WTC11 (cell line): ENCODE results near the gene NET1. TPM values are rescaled to one million over a fixed set of nuclear protein-coding genes. Genes with fewer than 3 reads are reported as not detected.

Source experiments
- ATAC-seq: fragments of 200-7000 bp; cut with Tn5 transposase; 2 replicates; pipeline ENCODE4 v1.10.0; 2021; ENCODE audit warnings: mild to moderate bottlenecking, moderate library complexity
- CTCF ChIA-PET: fragments of 300-600 bp; sonication (Branson Sonifier 250); formaldehyde crosslinking; loops from one replicate; lab custom pipeline; 2021; ENCODE audit warnings: antibody characterized with exemption; lab: Charles Lee
- POLR2A ChIA-PET: fragments of 350-600 bp; sonication (Branson Sonifier 250); formaldehyde crosslinking; loops from one replicate; lab custom pipeline; 2021; ENCODE audit warnings: antibody characterized with exemption; lab: Charles Lee
- DNase-seq: peaks from one replicate; pipeline ENCODE4 v3.0.0; 2021; ENCODE audit warnings: low spot score
- H3K27ac Mint-ChIP-seq: 2 replicates; pipeline ENCODE4 v1.8.0; 2021; ENCODE audit warnings: mixed read lengths
- H3K27me3 Mint-ChIP-seq: 2 replicates; pipeline ENCODE4 v1.8.0; 2021; ENCODE audit warnings: low read depth, mild to moderate bottlenecking, moderate library complexity, mixed read lengths
- H3K36me3 Mint-ChIP-seq: 2 replicates; pipeline ENCODE4 v1.8.0; 2021; ENCODE audit warnings: mixed read lengths
- H3K4me1 Mint-ChIP-seq: 2 replicates; pipeline ENCODE4 v1.8.0; 2022; ENCODE audit warnings: mixed read lengths
- H3K4me3 Mint-ChIP-seq: 2 replicates; pipeline ENCODE4 v1.8.0; 2021; ENCODE audit warnings: mild to moderate bottlenecking, moderate library complexity, mixed read lengths
- H3K9me3 Mint-ChIP-seq: 2 replicates; pipeline ENCODE4 v1.8.0; 2021; ENCODE audit warnings: mixed read lengths
- AR ChIP-seq: fragments of 250-450 bp; sonication (Bioruptor Pico); IDR thresholded peaks from 2 replicates; pipeline ENCODE4 v1.9.0; 2021; ENCODE audit warnings: mild to moderate bottlenecking
- CBFB ChIP-seq: sonication (generic); formaldehyde crosslinking; IDR thresholded peaks from 2 replicates; pipeline ENCODE4 v1.8.1; 2022; ENCODE audit warnings: mild to moderate bottlenecking, low read depth, missing genetic modification reagents
- E2F1 ChIP-seq: sonication (generic); formaldehyde crosslinking; IDR thresholded peaks from 2 replicates; pipeline ENCODE4 v1.8.0; 2022; ENCODE audit warnings: mild to moderate bottlenecking, missing genetic modification reagents
- FOXK1 ChIP-seq: sonication (generic); formaldehyde crosslinking; IDR thresholded peaks from 2 replicates; pipeline ENCODE4 v1.8.0; 2022; ENCODE audit warnings: mild to moderate bottlenecking, moderate library complexity, missing genetic modification reagents
- IRF1 ChIP-seq: sonication (generic); formaldehyde crosslinking; IDR thresholded peaks from 2 replicates; pipeline ENCODE4 v1.8.0; 2023; ENCODE audit warnings: missing genetic modification reagents
- JAZF1 ChIP-seq: fragments of 250-450 bp; sonication (Bioruptor Pico); IDR thresholded peaks from 2 replicates; pipeline ENCODE4 v1.9.0; 2021; ENCODE audit warnings: moderate library complexity, mild to moderate bottlenecking, inconsistent platforms
- MLX ChIP-seq: sonication (generic); formaldehyde crosslinking; IDR thresholded peaks from 2 replicates; pipeline ENCODE4 v1.8.1; 2023; ENCODE audit warnings: mild to moderate bottlenecking, missing genetic modification reagents, moderate library complexity
- NFATC4 ChIP-seq: fragments of 250-450 bp; sonication (Bioruptor Pico); IDR thresholded peaks from 2 replicates; pipeline ENCODE4 v1.9.0; 2021; ENCODE audit warnings: mild to moderate bottlenecking
- PREB ChIP-seq: sonication (generic); formaldehyde crosslinking; IDR thresholded peaks from 2 replicates; pipeline ENCODE4 v1.8.1; 2022; ENCODE audit warnings: mild to moderate bottlenecking, missing genetic modification reagents, moderate library complexity, borderline replicate concordance
- SMAD3 ChIP-seq: sonication (generic); formaldehyde crosslinking; IDR thresholded peaks from 2 replicates; pipeline ENCODE4 v1.8.0; 2022; ENCODE audit warnings: missing genetic modification reagents, mild to moderate bottlenecking, borderline replicate concordance
- TEAD4 ChIP-seq: sonication (generic); formaldehyde crosslinking; IDR thresholded peaks from 2 replicates; pipeline ENCODE4 v1.8.0; 2022; ENCODE audit warnings: mild to moderate bottlenecking, missing genetic modification reagents
- TP53 ChIP-seq: sonication (generic); formaldehyde crosslinking; IDR thresholded peaks from 2 replicates; pipeline ENCODE4 v1.8.1; 2023; ENCODE audit warnings: mild to moderate bottlenecking, missing genetic modification reagents
- ZMAT4 ChIP-seq: fragments of 250-450 bp; sonication (Bioruptor Pico); IDR thresholded peaks from 2 replicates; pipeline ENCODE4 v1.9.0; 2021; ENCODE audit warnings: mild to moderate bottlenecking
- ZNF263 ChIP-seq: sonication (generic); formaldehyde crosslinking; IDR thresholded peaks from 2 replicates; pipeline ENCODE4 v1.8.1; 2022; ENCODE audit warnings: low read depth, mild to moderate bottlenecking, moderate library complexity, missing genetic modification reagents
- ZNF281 ChIP-seq: sonication (generic); formaldehyde crosslinking; IDR thresholded peaks from 2 replicates; pipeline ENCODE4 v1.8.0; 2023; ENCODE audit warnings: mild to moderate bottlenecking, missing genetic modification reagents
- ZNF396 ChIP-seq: fragments of 250-450 bp; sonication (Bioruptor Pico); IDR thresholded peaks from 2 replicates; pipeline ENCODE4 v1.8.0; 2021; ENCODE audit warnings: mild to moderate bottlenecking, moderate library complexity, borderline replicate concordance
- ZNF423 ChIP-seq: fragments of 250-450 bp; sonication (Bioruptor Pico); IDR thresholded peaks from 2 replicates; pipeline ENCODE4 v2.1.2; 2022; ENCODE audit warnings: mild to moderate bottlenecking, moderate library complexity
- ZNF425 ChIP-seq: fragments of 250-450 bp; sonication (Bioruptor Pico); conservative IDR thresholded peaks from 2 replicates; pipeline ENCODE4 v1.9.0; 2021; ENCODE audit warnings: mild to moderate bottlenecking
- ZNF512 ChIP-seq: sonication (generic); formaldehyde crosslinking; IDR thresholded peaks from 2 replicates; pipeline ENCODE4 v1.8.1; 2022; ENCODE audit warnings: missing genetic modification reagents, borderline replicate concordance
- total RNA-seq: library from RNA; stranded (reverse); gene quantifications from 3 replicates; pipeline ENCODE4 v1.2.3, GENCODE V29; 2021

NET1 gene
- total RNA-seq, 1 experiment from 2014 or later: 85.4 TPM

- peaks cover 20% of the 10 kb centered on the region for H3K9me3 Mint-ChIP-seq
- no peak for ATAC-seq
- peaks cover 3% of the 10 kb centered on the region for H3K27me3 Mint-ChIP-seq
- ChIA-PET CTCF (no interaction called here), POLR2A (interaction anchor here (1.2 kb wide), 1 partner anchor 44 kb away, joined by 3 read pairs; no protein-coding TSS in a partner anchor)
- H3K4me3 Mint-ChIP-seq: no peak overlapping the region
- DNase-seq: no peak
- TF ChIP-seq AR (CRISPR knock-in tag) (no peak), ZNF396 (CRISPR knock-in tag) (no peak), PREB (CRISPR knock-in tag) (no peak), NFATC4 (no peak), MLX (CRISPR knock-in tag) (no peak)
- H3K27ac Mint-ChIP-seq: no peak overlapping the region
- H3K4me1 Mint-ChIP-seq: peaks cover 26% of the 10 kb centered on the region
- H3K36me3 Mint-ChIP-seq: peaks cover 16% of the 10 kb centered on the region
Measured at GRCh38 chr10:5490698-5491464, 78.5 kb downstream of the NET1 start.

- CTCF ChIA-PET: no interaction called here
- DNase-seq: no peak
Measured at GRCh38 chr10:5491477-5491876, 79.1 kb downstream of the NET1 start.

More at GRCh38 chr10:5491477-5491876, 79.1 kb downstream of the NET1 start:
- POLR2A ChIA-PET: interaction anchor here (1.2 kb wide), 1 partner anchor 45 kb away, joined by 3 read pairs; no protein-coding TSS in a partner anchor
- no peak overlapping the region for H3K27ac Mint-ChIP-seq
- H3K4me3 Mint-ChIP-seq: no peak overlapping the region
- H3K4me1 Mint-ChIP-seq: peaks cover 21% of the 10 kb centered on the region
- peaks cover 3% of the 10 kb centered on the region for H3K27me3 Mint-ChIP-seq
- H3K9me3 Mint-ChIP-seq: peaks cover 20% of the 10 kb centered on the region
- no peak for TF ChIP-seq JAZF1 (CRISPR knock-in tag)
- TF ChIP-seq CBFB (CRISPR knock-in tag): no peak
- no peak for TF ChIP-seq TEAD4 (CRISPR knock-in tag)
- TF ChIP-seq ZNF425 (CRISPR knock-in tag): no peak
- TF ChIP-seq E2F1: no peak
- TF ChIP-seq ZNF281 (CRISPR knock-in tag): no peak
- TF ChIP-seq TP53 (CRISPR knock-in tag): no peak
- no peak for TF ChIP-seq ZNF512 (CRISPR knock-in tag)
- TF ChIP-seq ZMAT4 (CRISPR knock-in tag): no peak
- no peak for TF ChIP-seq ZNF423 (CRISPR knock-in tag)
- TF ChIP-seq ZNF263 (CRISPR knock-in tag): no peak
- TF ChIP-seq SMAD3 (CRISPR knock-in tag): no peak
- no peak for TF ChIP-seq FOXK1 (CRISPR knock-in tag)
- no peak for TF ChIP-seq IRF1 (CRISPR knock-in tag)
- TF ChIP-seq, all 79 proteins: peak for 0
- no peak for ATAC-seq
- peaks cover 16% of the 10 kb centered on the region for H3K36me3 Mint-ChIP-seq
